GM12872 (cell line): Measurements from ENCODE around the gene TCF12.

Experiments used
- CTCF ChIP-seq: IDR thresholded peaks from 3 replicates; pipeline ENCODE4 v1.5.1; 2011; ENCODE audit warnings: low read depth, mild to moderate bottlenecking, low read length, moderate library complexity; ENCODE audit not compliant: insufficient read depth

TCF12 gene

GRCh38 chr15:57286446-57287122 lies 368.1 kb downstream of the TCF12 start:
- no peak for TF ChIP-seq CTCF

GRCh38 chr15:57287123-57287521 lies 368.7 kb downstream of the TCF12 start:
- TF ChIP-seq CTCF, result no peak

- TF ChIP-seq CTCF, result no peak
Observed at GRCh38 chr15:57288926-57289580, 370.6 kb downstream of the TCF12 start.

GRCh38 chr15:57290187-57290586 lies 371.7 kb downstream of the TCF12 start:
- no peak for TF ChIP-seq CTCF

GRCh38 chr15:57290826-57291225 lies 372.4 kb downstream of the TCF12 start:
- no peak for TF ChIP-seq CTCF

- no peak for TF ChIP-seq CTCF
Observed at GRCh38 chr15:57296473-57297162, 378.2 kb downstream of the TCF12 start.

- no peak for TF ChIP-seq CTCF
Observed at GRCh38 chr15:57297163-57297593, 378.7 kb downstream of the TCF12 start.
